ENCODE results near the gene EXPH5.

Gene EXPH5

DNA sequence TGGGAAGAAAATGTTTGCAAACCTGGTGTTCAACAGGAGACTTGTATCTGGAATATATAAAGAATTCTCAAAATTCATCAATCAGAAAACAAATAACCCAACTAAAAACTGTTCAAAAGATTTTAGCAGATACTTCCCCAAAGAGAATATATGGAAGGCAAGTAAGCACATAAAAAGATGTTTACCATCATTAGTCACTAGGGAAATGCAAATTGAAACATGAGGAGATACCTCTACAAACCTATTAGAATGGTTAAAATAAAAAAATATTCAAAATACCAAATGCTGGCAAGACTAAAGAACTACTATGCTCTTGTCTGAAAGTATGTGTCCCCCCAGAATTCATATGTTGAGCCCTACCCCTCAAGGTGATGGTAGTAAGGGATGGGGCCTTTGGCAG, 8.6 kb downstream of the EXPH5 start:
- TF ChIP-seq, protein P1, sequence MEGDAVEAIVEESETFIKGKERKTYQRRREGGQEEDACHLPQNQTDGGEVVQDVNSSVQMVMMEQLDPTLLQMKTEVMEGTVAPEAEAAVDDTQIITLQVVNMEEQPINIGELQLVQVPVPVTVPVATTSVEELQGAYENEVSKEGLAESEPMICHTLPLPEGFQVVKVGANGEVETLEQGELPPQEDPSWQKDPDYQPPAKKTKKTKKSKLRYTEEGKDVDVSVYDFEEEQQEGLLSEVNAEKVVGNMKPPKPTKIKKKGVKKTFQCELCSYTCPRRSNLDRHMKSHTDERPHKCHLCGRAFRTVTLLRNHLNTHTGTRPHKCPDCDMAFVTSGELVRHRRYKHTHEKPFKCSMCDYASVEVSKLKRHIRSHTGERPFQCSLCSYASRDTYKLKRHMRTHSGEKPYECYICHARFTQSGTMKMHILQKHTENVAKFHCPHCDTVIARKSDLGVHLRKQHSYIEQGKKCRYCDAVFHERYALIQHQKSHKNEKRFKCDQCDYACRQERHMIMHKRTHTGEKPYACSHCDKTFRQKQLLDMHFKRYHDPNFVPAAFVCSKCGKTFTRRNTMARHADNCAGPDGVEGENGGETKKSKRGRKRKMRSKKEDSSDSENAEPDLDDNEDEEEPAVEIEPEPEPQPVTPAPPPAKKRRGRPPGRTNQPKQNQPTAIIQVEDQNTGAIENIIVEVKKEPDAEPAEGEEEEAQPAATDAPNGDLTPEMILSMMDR (IDR thresholded peaks at IDR 0.05; ENCODE audit: low read depth, low read length, missing control alignments): no peak
- DNase-seq (ENCODE audit: low read depth): no peak

DNA sequence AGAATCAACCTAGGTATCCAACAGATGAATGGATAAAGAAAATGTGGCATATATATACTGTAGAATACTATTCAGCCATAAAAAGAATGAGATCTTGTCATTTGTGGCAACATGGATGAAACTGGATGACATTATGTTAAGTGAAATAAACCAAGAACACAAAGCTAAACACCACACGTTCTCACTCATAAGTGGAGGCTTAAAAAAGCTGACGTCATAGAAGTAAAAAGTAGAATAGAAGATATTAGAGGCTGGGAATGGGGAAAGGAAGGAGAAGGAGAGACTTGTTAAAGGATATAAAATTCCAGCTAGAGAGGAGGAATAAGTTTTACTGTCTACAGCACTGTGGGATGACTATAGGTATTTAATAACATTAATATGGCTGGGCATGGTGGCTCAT, 12.9 kb downstream of the EXPH5 start:
- TF ChIP-seq, protein P1 (IDR thresholded peaks at IDR 0.05; ENCODE audit: low read depth, low read length, missing control alignments): no peak
- H3K4me3 ChIP-seq (ENCODE audit: low read depth, low read length): no peak overlapping the region
- no peak for DNase-seq (ENCODE audit: low read depth)

More for the DNA sequence above, 8.6 kb downstream of the EXPH5 start:
- H3K4me3 ChIP-seq (ENCODE audit: low read depth, low read length): no peak overlapping the region

GRCh38 chr11:108580043-108580442, 13.5 kb downstream of the EXPH5 start:
- DNase-seq (ENCODE audit: low read depth): no peak
- no peak overlapping the region for H3K4me3 ChIP-seq (ENCODE audit: low read depth, low read length)
- TF ChIP-seq, protein P1 (IDR thresholded peaks at IDR 0.05; ENCODE audit: low read depth, low read length, missing control alignments): no peak

GRCh38 chr11:108576523-108576922, 17.0 kb downstream of the EXPH5 start:
- H3K4me3 ChIP-seq (ENCODE audit: low read depth, low read length): no peak overlapping the region
- DNase-seq (ENCODE audit: low read depth): no peak
- TF ChIP-seq, protein P1 (IDR thresholded peaks at IDR 0.05; ENCODE audit: low read depth, low read length, missing control alignments): no peak

- H3K4me3 ChIP-seq (ENCODE audit: low read depth, low read length): no peak overlapping the region
- DNase-seq (ENCODE audit: low read depth): no peak
- TF ChIP-seq, protein P1 (IDR thresholded peaks at IDR 0.05; ENCODE audit: low read depth, low read length, missing control alignments): no peak
Observed at GRCh38 chr11:108574675-108575074, 18.9 kb downstream of the EXPH5 start.

DNA sequence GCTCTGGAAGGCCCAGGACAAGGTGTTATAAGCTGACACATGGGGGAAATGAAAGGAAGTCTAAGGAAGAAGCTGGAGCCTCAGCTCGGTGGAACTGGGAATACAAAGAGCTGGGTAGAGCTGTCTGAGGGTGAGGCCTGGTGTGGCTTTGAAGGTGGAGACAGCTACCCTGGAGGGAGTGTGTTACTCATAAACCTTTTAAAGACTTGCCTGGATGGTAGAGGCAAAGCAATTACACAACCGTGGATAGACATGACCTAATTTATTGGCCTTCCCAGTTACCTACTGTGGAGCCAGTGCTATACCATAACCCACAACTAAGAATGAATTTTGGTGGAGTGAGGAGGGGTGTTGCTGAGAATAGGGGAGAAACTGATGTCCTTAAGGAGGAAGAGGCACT, 22.6 kb downstream of the EXPH5 start:
- TF ChIP-seq, protein P1 (IDR thresholded peaks at IDR 0.05; ENCODE audit: low read depth, low read length, missing control alignments): no peak
- no peak overlapping the region for H3K4me3 ChIP-seq (ENCODE audit: low read depth, low read length)
- no peak for DNase-seq (ENCODE audit: low read depth)

GRCh38 chr11:108569896-108570295, 23.7 kb downstream of the EXPH5 start:
- DNase-seq (ENCODE audit: low read depth): no peak
- no peak overlapping the region for H3K4me3 ChIP-seq (ENCODE audit: low read depth, low read length)

More at GRCh38 chr11:108569896-108570295, 23.7 kb downstream of the EXPH5 start:
- TF ChIP-seq, protein P1 (IDR thresholded peaks at IDR 0.05; ENCODE audit: low read depth, low read length, missing control alignments): no peak
